Neural progenitor cell (in vitro differentiated cells): ENCODE measurements around the gene NEK1.

Experiments
- EZH2 ChIP-seq: fragments of 200-600 bp; sonication (generic); IDR thresholded peaks from 2 replicates; pipeline ENCODE4 v1.6.1; 2017; ENCODE audit warnings: antibody characterized with exemption, mild to moderate bottlenecking, moderate library complexity
- EZH2phosphoT487 ChIP-seq: fragments of 200-600 bp; sonication (generic); IDR thresholded peaks from 2 replicates; pipeline ENCODE4 v1.6.1; 2017; ENCODE audit warnings: antibody characterized with exemption
- TF ChIP-seq, protein P1 (sequence below): fragments of 200-600 bp; sonication (generic); IDR thresholded peaks from 2 replicates; pipeline ENCODE4 v1.5.1; 2017; ENCODE audit warnings: antibody characterized with exemption, mild to moderate bottlenecking

DNA sequence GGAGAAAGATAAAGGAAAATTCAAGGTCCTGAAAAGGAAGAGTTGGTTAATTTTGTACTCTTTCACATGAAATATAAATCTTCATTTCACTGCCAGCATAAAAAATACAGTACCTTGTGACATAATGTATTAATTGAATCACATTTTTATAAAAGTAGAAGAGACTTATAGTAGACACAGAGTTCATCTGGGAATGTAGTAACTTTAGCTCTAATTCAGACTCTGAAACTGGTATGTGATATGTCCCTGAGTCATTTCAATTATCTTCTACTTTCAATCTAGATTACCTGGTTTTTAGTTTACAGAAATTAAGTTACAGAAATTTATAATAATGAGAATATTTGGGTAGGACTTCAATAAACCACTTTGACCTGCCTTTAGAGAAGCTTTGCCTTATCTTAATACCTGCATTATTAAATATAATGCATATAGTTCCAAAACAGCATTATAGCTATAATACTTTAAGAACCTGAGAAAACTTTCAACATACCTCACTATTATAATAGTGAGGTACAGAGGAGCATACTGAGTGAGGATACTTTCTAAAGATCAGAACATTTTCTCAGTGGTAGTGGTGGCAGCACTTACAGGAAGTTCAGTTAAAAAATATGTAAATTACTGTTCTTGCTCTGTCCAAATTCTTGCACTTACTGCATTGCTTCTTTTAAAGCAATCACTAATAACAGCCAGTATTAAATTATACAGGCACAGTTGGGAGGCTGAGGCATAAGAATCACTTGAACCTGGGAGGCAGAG lies 11.2 kb downstream of the NEK1 start:
- TF ChIP-seq, protein P1, sequence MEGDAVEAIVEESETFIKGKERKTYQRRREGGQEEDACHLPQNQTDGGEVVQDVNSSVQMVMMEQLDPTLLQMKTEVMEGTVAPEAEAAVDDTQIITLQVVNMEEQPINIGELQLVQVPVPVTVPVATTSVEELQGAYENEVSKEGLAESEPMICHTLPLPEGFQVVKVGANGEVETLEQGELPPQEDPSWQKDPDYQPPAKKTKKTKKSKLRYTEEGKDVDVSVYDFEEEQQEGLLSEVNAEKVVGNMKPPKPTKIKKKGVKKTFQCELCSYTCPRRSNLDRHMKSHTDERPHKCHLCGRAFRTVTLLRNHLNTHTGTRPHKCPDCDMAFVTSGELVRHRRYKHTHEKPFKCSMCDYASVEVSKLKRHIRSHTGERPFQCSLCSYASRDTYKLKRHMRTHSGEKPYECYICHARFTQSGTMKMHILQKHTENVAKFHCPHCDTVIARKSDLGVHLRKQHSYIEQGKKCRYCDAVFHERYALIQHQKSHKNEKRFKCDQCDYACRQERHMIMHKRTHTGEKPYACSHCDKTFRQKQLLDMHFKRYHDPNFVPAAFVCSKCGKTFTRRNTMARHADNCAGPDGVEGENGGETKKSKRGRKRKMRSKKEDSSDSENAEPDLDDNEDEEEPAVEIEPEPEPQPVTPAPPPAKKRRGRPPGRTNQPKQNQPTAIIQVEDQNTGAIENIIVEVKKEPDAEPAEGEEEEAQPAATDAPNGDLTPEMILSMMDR, result no peak
- TF ChIP-seq EZH2 (no peak), EZH2phosphoT487 (no peak)
